ENCODE measurements around the gene JPH4.

The JPH4 gene

GRCh38 chr14:23561873-23562821 is 16.4 kb downstream of the JPH4 start:
- no peak for DNase-seq

GRCh38 chr14:23561259-23561658 is 17.3 kb downstream of the JPH4 start:
- DNase-seq, result no peak

- no peak for DNase-seq
Observed at GRCh38 chr14:23559926-23560520, 18.6 kb downstream of the JPH4 start.

- DNase-seq, result peak; percentile 89
Observed at GRCh38 chr14:23559010-23559925, 19.3 kb downstream of the JPH4 start.

- DNase-seq, result no peak
Observed at GRCh38 chr14:23558346-23559009, 20.1 kb downstream of the JPH4 start.

- DNase-seq, result no peak
Observed at GRCh38 chr14:23557946-23558345, 20.6 kb downstream of the JPH4 start.

GRCh38 chr14:23557521-23557920 is 21.1 kb downstream of the JPH4 start:
- no peak for DNase-seq

- DNase-seq, result no peak
Observed at GRCh38 chr14:23556700-23557440, 21.7 kb downstream of the JPH4 start.

- DNase-seq, result peak; percentile 98
Observed at GRCh38 chr14:23555882-23556699, 22.5 kb downstream of the JPH4 start, which contains the start of gene THTPA. Gene THTPA (plus strand): TSS chr14:23556271. CDS start chr14:23556758, 487 bp downstream.

GRCh38 chr14:23555533-23555881 is 23.1 kb downstream of the JPH4 start:
- no peak for DNase-seq

GRCh38 chr14:23551266-23552028 is 27.1 kb downstream of the JPH4 start, which contains the start of gene ZFHX2:
Gene ZFHX2 (minus strand): TSS chr14:23551765. CDS start chr14:23535325, 16,440 bp downstream.
- peak; percentile 94 for DNase-seq

- DNase-seq, result no peak
Observed at GRCh38 chr14:23550812-23551265, 27.8 kb downstream of the JPH4 start.

- DNase-seq, result no peak
Observed at GRCh38 chr14:23550131-23550811, 28.3 kb downstream of the JPH4 start.

- DNase-seq, result no peak
Observed at GRCh38 chr14:23548351-23549318, 30.0 kb downstream of the JPH4 start.

- no peak for DNase-seq
Observed at GRCh38 chr14:23547924-23548323, 30.7 kb downstream of the JPH4 start.

- no peak for DNase-seq
Observed at GRCh38 chr14:23546450-23547035, 32.0 kb downstream of the JPH4 start.

GRCh38 chr14:23545740-23546365 is 32.7 kb downstream of the JPH4 start:
- DNase-seq, result no peak
